Measurements from ENCODE around the gene LYZL6.

The LYZL6 gene

DNA sequence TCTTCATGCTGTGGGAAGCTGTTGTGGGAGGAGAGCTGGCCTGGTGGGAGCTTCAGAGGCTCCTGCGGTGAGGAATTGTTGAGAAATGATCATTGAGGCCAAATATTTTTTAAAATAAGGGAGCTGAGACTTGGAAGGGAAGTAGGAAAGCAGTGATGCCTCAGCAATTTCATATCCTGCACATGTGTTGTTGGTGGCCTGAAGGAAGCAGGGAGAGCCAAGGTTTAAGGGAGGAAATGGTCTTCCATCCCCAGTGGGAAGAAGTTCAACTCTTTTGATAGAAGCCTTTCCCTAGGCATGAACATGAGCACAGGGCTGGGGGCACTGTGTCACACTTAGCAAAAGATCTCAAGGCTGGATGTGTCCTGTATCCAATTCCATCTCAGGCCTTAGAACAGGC lies 43.1 kb upstream of the LYZL6 start, which contains the start of gene CCL14:
Gene CCL14 (minus strand): TSS at position 87 of the 400 bp plus-strand sequence. CDS start 80 bp downstream, at position 7.
- H4K20me1 ChIP-seq (ENCODE audit: insufficient read depth, low read length) = no peaks in the 10 kb centered on the region
- H3K27me3 ChIP-seq (ENCODE audit: insufficient read depth, low read length, poor library complexity) = no peaks in the 10 kb centered on the region
- no peak for ATAC-seq (ENCODE audit: insufficient read depth, low read depth)
- H3K4me1 ChIP-seq (ENCODE audit: insufficient read depth, low read length) = no peaks in the 10 kb centered on the region
- no peaks in the 10 kb centered on the region for H3K36me3 ChIP-seq (ENCODE audit: insufficient read depth, low read length)
- no peak within 1 kb of the TSS for H3K4me3 ChIP-seq (ENCODE audit: low read depth in 1 of 2, low read length in 2 of 2)
- no peak within 1 kb of the TSS for H3K9ac ChIP-seq (ENCODE audit: low read depth, low read length)
- no peak within 1 kb of the TSS for H3K27ac ChIP-seq (ENCODE audit: low read length)
- H3K4me2 ChIP-seq (ENCODE audit: insufficient read depth, low read length) = no peak within 1 kb of the TSS
- no peak for DNase-seq
- H3K79me2 ChIP-seq (ENCODE audit: insufficient read depth, low read length) = no peaks in the 10 kb centered on the region
- no peak within 1 kb of the TSS for H2AFZ ChIP-seq (ENCODE audit: low read depth, low read length)
- H3K9me3 ChIP-seq (ENCODE audit: insufficient read depth, low read length, severe bottlenecking) = peaks cover 6% of the 10 kb centered on the region
- no peak for TF ChIP-seq EZH2 (IDR thresholded peaks at IDR 0.05; ENCODE audit: borderline replicate concordance, low read depth, low read length, severe bottlenecking)
- TF ChIP-seq, protein P1, sequence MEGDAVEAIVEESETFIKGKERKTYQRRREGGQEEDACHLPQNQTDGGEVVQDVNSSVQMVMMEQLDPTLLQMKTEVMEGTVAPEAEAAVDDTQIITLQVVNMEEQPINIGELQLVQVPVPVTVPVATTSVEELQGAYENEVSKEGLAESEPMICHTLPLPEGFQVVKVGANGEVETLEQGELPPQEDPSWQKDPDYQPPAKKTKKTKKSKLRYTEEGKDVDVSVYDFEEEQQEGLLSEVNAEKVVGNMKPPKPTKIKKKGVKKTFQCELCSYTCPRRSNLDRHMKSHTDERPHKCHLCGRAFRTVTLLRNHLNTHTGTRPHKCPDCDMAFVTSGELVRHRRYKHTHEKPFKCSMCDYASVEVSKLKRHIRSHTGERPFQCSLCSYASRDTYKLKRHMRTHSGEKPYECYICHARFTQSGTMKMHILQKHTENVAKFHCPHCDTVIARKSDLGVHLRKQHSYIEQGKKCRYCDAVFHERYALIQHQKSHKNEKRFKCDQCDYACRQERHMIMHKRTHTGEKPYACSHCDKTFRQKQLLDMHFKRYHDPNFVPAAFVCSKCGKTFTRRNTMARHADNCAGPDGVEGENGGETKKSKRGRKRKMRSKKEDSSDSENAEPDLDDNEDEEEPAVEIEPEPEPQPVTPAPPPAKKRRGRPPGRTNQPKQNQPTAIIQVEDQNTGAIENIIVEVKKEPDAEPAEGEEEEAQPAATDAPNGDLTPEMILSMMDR (IDR thresholded peaks at IDR 0.05; ENCODE audit: borderline replicate concordance, extremely low read depth, low read length, poor library complexity, severe bottlenecking) = no peak

DNA sequence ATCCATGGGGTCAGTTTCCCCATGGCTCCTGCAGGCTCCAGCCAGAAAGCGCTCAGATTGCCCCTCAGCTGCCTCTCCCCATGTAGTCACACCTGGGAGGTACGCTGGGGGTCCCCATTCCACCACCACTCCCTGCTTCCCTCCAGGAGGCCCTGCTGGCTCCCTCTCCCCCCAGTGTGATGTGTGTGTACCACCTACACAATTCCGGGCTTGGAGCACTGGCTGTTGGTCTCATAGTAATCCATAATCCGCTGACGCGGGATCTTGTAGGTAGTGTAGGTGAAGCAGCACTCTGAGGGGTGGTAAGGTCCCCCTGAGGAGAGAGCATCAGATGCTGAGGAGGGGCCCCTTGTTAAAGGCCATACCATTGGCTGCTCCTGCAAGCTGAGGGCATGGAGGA lies 40.6 kb upstream of the LYZL6 start:
- Histone ChIP-seq H3K4me3 (ENCODE audit: low read depth in 1 of 2, low read length in 2 of 2) (no peak overlapping the region), H3K4me2 (ENCODE audit: insufficient read depth, low read length) (no peak overlapping the region), H2AFZ (ENCODE audit: low read depth, low read length) (no peak overlapping the region), H3K27ac (ENCODE audit: low read length) (no peak overlapping the region), H3K9me3 (ENCODE audit: insufficient read depth, low read length, severe bottlenecking) (peaks cover 1% of the 10 kb centered on the region), H4K20me1 (ENCODE audit: insufficient read depth, low read length) (no peaks in the 10 kb centered on the region), H3K36me3 (ENCODE audit: insufficient read depth, low read length) (no peaks in the 10 kb centered on the region), H3K9ac (ENCODE audit: low read depth, low read length) (no peak overlapping the region), H3K4me1 (ENCODE audit: insufficient read depth, low read length) (no peaks in the 10 kb centered on the region), H3K27me3 (ENCODE audit: insufficient read depth, low read length, poor library complexity) (no peaks in the 10 kb centered on the region), H3K79me2 (ENCODE audit: insufficient read depth, low read length) (no peaks in the 10 kb centered on the region)
- DNase-seq (no peak), ATAC-seq (ENCODE audit: insufficient read depth, low read depth) (no peak)
- TF ChIP-seq EZH2 (IDR thresholded peaks at IDR 0.05; ENCODE audit: borderline replicate concordance, low read depth, low read length, severe bottlenecking) = no peak
- TF ChIP-seq, protein P1 (IDR thresholded peaks at IDR 0.05; ENCODE audit: borderline replicate concordance, extremely low read depth, low read length, poor library complexity, severe bottlenecking) = no peak

DNA sequence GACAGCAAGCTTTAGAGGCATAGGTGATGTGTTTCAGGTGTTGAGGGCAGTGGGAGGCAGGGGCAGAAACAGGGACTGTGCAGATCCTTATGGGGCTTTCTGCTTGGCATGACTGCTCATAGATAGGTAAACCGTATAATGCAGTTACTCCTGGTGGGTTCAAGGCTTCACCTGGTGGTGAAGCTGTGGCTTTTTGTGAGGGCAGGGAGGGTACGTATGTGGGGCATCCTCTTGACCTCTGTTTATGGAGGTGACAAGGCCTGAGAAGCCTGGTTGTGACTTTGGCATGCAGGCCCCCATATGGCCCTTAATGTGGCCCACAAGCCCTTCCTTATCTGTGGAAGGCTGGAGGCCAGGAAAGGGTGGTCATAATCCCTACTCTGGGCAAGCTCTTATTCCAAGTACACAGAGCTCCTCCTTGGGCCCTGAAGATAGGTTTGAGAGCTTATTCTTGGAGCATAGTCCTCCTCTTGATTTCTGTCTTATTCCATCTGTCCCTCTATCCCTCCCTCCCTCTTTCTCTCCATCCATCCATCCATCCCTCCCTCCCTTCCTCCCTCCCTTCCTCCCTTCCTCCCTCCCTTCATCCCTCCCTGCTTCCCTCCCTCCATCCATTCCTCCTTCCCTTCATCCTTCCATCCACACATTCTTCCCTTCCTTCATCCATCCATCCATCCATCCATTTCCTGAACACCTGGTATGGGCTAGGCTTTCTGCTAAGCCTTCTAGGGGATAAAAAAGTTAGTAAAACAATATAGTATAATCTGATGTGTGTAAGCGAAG lies 39.1 kb upstream of the LYZL6 start:
- Histone ChIP-seq H3K9ac (ENCODE audit: low read depth, low read length) (no peak overlapping the region), H3K27me3 (ENCODE audit: insufficient read depth, low read length, poor library complexity) (no peaks in the 10 kb centered on the region), H4K20me1 (ENCODE audit: insufficient read depth, low read length) (no peaks in the 10 kb centered on the region), H3K9me3 (ENCODE audit: insufficient read depth, low read length, severe bottlenecking) (no peaks in the 10 kb centered on the region), H3K36me3 (ENCODE audit: insufficient read depth, low read length) (no peaks in the 10 kb centered on the region), H3K79me2 (ENCODE audit: insufficient read depth, low read length) (no peaks in the 10 kb centered on the region), H3K27ac (ENCODE audit: low read length) (no peak overlapping the region), H3K4me2 (ENCODE audit: insufficient read depth, low read length) (no peak overlapping the region), H3K4me3 (ENCODE audit: low read depth in 1 of 2, low read length in 2 of 2) (no peak overlapping the region), H3K4me1 (ENCODE audit: insufficient read depth, low read length) (no peaks in the 10 kb centered on the region), H2AFZ (ENCODE audit: low read depth, low read length) (no peak overlapping the region)
- ATAC-seq (ENCODE audit: insufficient read depth, low read depth) (no peak), DNase-seq (no peak)
- no peak for TF ChIP-seq EZH2 (IDR thresholded peaks at IDR 0.05; ENCODE audit: borderline replicate concordance, low read depth, low read length, severe bottlenecking)
- TF ChIP-seq, protein P1 (IDR thresholded peaks at IDR 0.05; ENCODE audit: borderline replicate concordance, extremely low read depth, low read length, poor library complexity, severe bottlenecking) = no peak
